ENCODE data around the gene POLRMT. TPM values are rescaled to one million over a fixed set of nuclear protein-coding genes. Genes with fewer than 3 reads are reported as not detected.

Gene POLRMT
- total RNA-seq, 1 experiment from 2014 or later: 100 TPM

- DNase-seq (ENCODE audit: low spot score): no peak
- TF ChIP-seq CTCF (conservative IDR thresholded peaks at IDR 0.05; ENCODE audit: low read depth, low read length): no peak
- no peak for TF ChIP-seq EZH2 (IDR thresholded peaks at IDR 0.05; ENCODE audit: borderline replicate concordance, low read depth, low read length, poor library complexity, severe bottlenecking)
- intact Hi-C loops (cut with micrococcal nuclease; ENCODE audit: unreplicated experiment): no loop called here
- H3K9me3 ChIP-seq (ENCODE audit: low read depth, low read length, poor library complexity, severe bottlenecking): no peaks in the 10 kb centered on the region
- CTCF ChIA-PET: interaction anchor here (0.9 kb wide), 1 partner anchor 14 kb away, joined by 8 read pairs; no protein-coding TSS in a partner anchor
- POLR2A ChIA-PET (ENCODE audit: low non-redundant PET): no interaction called here
- H3K27ac ChIP-seq (ENCODE audit: low read depth, low read length, poor library complexity, severe bottlenecking): no peak overlapping the region
- H3K36me3 ChIP-seq (ENCODE audit: insufficient read depth, low read length, poor library complexity, severe bottlenecking): peaks cover 23% of the 10 kb centered on the region
- H3K4me1 ChIP-seq (ENCODE audit: insufficient read depth, low read length, poor library complexity, severe bottlenecking): peaks cover 33% of the 10 kb centered on the region
- H3K4me3 ChIP-seq (ENCODE audit: low read depth, low read length, poor library complexity, severe bottlenecking): no peak overlapping the region
- BruUV-seq (replicated peaks): no TSS peak
- no peaks in the 10 kb centered on the region for H3K27me3 ChIP-seq (replicated peaks; ENCODE audit: insufficient read depth, low read depth, low read length, poor library complexity)
Observed at GRCh38 chr19:612941-613340, 20.4 kb downstream of the POLRMT start.

- intact Hi-C loops (cut with micrococcal nuclease; ENCODE audit: unreplicated experiment): loop anchor here (2.0 kb wide), 1 partner anchor 21 kb away; the partner anchor contains the start of gene POLRMT
- POLR2A ChIA-PET (ENCODE audit: low non-redundant PET): no interaction called here
- peaks cover 17% of the 10 kb centered on the region for H3K36me3 ChIP-seq (ENCODE audit: insufficient read depth, low read length, poor library complexity, severe bottlenecking)
- peaks cover 33% of the 10 kb centered on the region for H3K4me1 ChIP-seq (ENCODE audit: insufficient read depth, low read length, poor library complexity, severe bottlenecking)
- H3K4me3 ChIP-seq (ENCODE audit: low read depth, low read length, poor library complexity, severe bottlenecking): no peak overlapping the region
- BruUV-seq (replicated peaks): no TSS peak
- no peaks in the 10 kb centered on the region for H3K27me3 ChIP-seq (replicated peaks; ENCODE audit: insufficient read depth, low read depth, low read length, poor library complexity)
- TF ChIP-seq CTCF (conservative IDR thresholded peaks at IDR 0.05; ENCODE audit: low read depth, low read length) (no peak), EZH2 (IDR thresholded peaks at IDR 0.05; ENCODE audit: borderline replicate concordance, low read depth, low read length, poor library complexity, severe bottlenecking) (no peak)
- CTCF ChIA-PET: interaction anchor here (0.7 kb wide), 1 partner anchor 12 kb away, joined by 3 read pairs; no protein-coding TSS in a partner anchor
- peak overlapping the region; percentile 84 for H3K27ac ChIP-seq (ENCODE audit: low read depth, low read length, poor library complexity, severe bottlenecking)
- H3K9me3 ChIP-seq (ENCODE audit: low read depth, low read length, poor library complexity, severe bottlenecking): no peaks in the 10 kb centered on the region
- DNase-seq (ENCODE audit: low spot score): peak; percentile 85
Observed at GRCh38 chr19:611481-611868, 21.9 kb downstream of the POLRMT start.

GRCh38 chr19:610801-611480 is 22.4 kb downstream of the POLRMT start:
- peaks cover 33% of the 10 kb centered on the region for H3K4me1 ChIP-seq (ENCODE audit: insufficient read depth, low read length, poor library complexity, severe bottlenecking)
- POLR2A ChIA-PET (ENCODE audit: low non-redundant PET): no interaction called here
- TF ChIP-seq EZH2 (IDR thresholded peaks at IDR 0.05; ENCODE audit: borderline replicate concordance, low read depth, low read length, poor library complexity, severe bottlenecking) (no peak), CTCF (conservative IDR thresholded peaks at IDR 0.05; ENCODE audit: low read depth, low read length) (no peak)
- intact Hi-C loops (cut with micrococcal nuclease; ENCODE audit: unreplicated experiment): loop anchor here (2.0 kb wide), 1 partner anchor 22 kb away; the partner anchor contains the start of gene POLRMT
- H3K27me3 ChIP-seq (replicated peaks; ENCODE audit: insufficient read depth, low read depth, low read length, poor library complexity): no peaks in the 10 kb centered on the region
- peak overlapping the region; percentile 84 for H3K27ac ChIP-seq (ENCODE audit: low read depth, low read length, poor library complexity, severe bottlenecking)
- DNase-seq (ENCODE audit: low spot score): peak; percentile 98
- CTCF ChIA-PET: no interaction called here
- peaks cover 17% of the 10 kb centered on the region for H3K36me3 ChIP-seq (ENCODE audit: insufficient read depth, low read length, poor library complexity, severe bottlenecking)
- H3K9me3 ChIP-seq (ENCODE audit: low read depth, low read length, poor library complexity, severe bottlenecking): no peaks in the 10 kb centered on the region
- no TSS peak for BruUV-seq (replicated peaks)
- peak overlapping the region; percentile 32 for H3K4me3 ChIP-seq (ENCODE audit: low read depth, low read length, poor library complexity, severe bottlenecking)
